H1 (cell line): ENCODE data around the gene CACNA1B. TPM values are rescaled to one million over a fixed set of nuclear protein-coding genes. Genes with fewer than 3 reads are reported as not detected.

Source experiments
- CTCF ChIP-seq, 3 experiments: IDR thresholded peaks; 1 replicate in 2 of 3; 2 replicates in 1 of 3; pipeline versions ENCODE4 v1.5.1 to v1.6.1; 2011; ENCODE audit warnings: low read length in 3 of 3, mild to moderate bottlenecking in 3 of 3, inconsistent platforms in 2 of 3, low read depth in 1 of 3, moderate library complexity in 1 of 3; ENCODE audit not compliant: insufficient read depth in 1 of 3; ENCODE audit errors: control extremely low read depth in 1 of 3
- KDM5A ChIP-seq: fragments of 200-600 bp; IDR thresholded peaks from 2 replicates; pipeline ENCODE4 v1.7.1; 2012; ENCODE audit warnings: mild to moderate bottlenecking, low read length, inconsistent platforms, mixed read lengths
- polyA plus RNA-seq, 7 experiments: library from polyadenylated mRNA; depleted of rRNA in 3 of 7; stranded (reverse) in 5 of 7; unstranded in 2 of 7; fragments of >200 nt in 5 of 7; fragments of 200-250 nt in 2 of 7; gene quantifications; 1 replicate in 5 of 7; 2 replicates in 1 of 7; 4 replicates in 1 of 7; pipeline versions ENCODE4 v1.2.1 to v1.2.3, GENCODE V29; 2011 to 2013; ENCODE audit warnings: missing spikeins in 2 of 7, mixed read lengths in 2 of 7
- total RNA-seq: library from RNA; stranded (reverse); fragmentation: NEBNext Ultra II Directional; extraction: Animal tissue kit (Norgen Biotek cat#: 25700); gene quantifications from 2 replicates; pipeline ENCODE4 v1.2.1, GENCODE V29; 2021

Gene CACNA1B
- total and polyA plus RNA-seq, 2 of the 8 experiments (the other 6 are each of a cell fraction or from before 2014, with no cell fraction given): 1.5 to 5.7 TPM

GRCh38 chr9:138073808-138074207, 196.2 kb downstream of the CACNA1B start (continued):
- TF ChIP-seq CTCF (IDR thresholded peaks at IDR 0.05; ENCODE audit: control extremely low read depth in 1 of 3, insufficient read depth in 1 of 3, low read depth in 1 of 3, low read length in 3 of 3): no peak
- TF ChIP-seq KDM5A: no peak
